MM.1S (cell line): Measurements from ENCODE around the gene ZNF827.

Experiments used
- DNase-seq: peaks from one replicate; pipeline ENCODE4 v3.0.0-alpha.2; 2015
- H2AFZ ChIP-seq: fragments of 300-600 bp; sonication (generic); 2 replicates; pipeline ENCODE4 v1.6.0; 2016; ENCODE audit warnings: antibody characterized with exemption, low read length
- H3F3A ChIP-seq: fragments of 300-600 bp; sonication (generic); 2 replicates; pipeline ENCODE4 v1.6.1; 2016; ENCODE audit warnings: mild to moderate bottlenecking, antibody characterized with exemption, low read length, moderate library complexity, mixed read lengths; ENCODE audit not compliant: insufficient read depth
- H3K27ac ChIP-seq: fragments of 300-600 bp; sonication (generic); 2 replicates; pipeline ENCODE4 v1.5.1; 2016; ENCODE audit warnings: mild to moderate bottlenecking, low read length
- H3K27me3 ChIP-seq: fragments of 300-600 bp; sonication (generic); replicated peaks from 2 replicates; pipeline ENCODE4 v1.6.0; 2016; ENCODE audit warnings: low read length; ENCODE audit not compliant: insufficient read depth
- H3K36me3 ChIP-seq: fragments of 300-600 bp; sonication (generic); replicated peaks from 2 replicates; pipeline ENCODE4 v1.6.1; 2016; ENCODE audit warnings: mild to moderate bottlenecking, low read length, mixed read lengths; ENCODE audit not compliant: insufficient read depth
- H3K4me1 ChIP-seq: fragments of 300-600 bp; sonication (generic); 2 replicates; pipeline ENCODE4 v1.6.1; 2016; ENCODE audit warnings: low read length, mixed read lengths
- H3K4me2 ChIP-seq: fragments of 300-600 bp; sonication (generic); 2 replicates; pipeline ENCODE4 v1.6.0; 2016; ENCODE audit warnings: low read depth, low read length
- H3K4me3 ChIP-seq: fragments of 300-600 bp; sonication (generic); 2 replicates; pipeline ENCODE4 v1.5.1; 2016; ENCODE audit warnings: low read length, mixed read lengths
- H3K79me2 ChIP-seq: fragments of 300-600 bp; sonication (generic); 2 replicates; pipeline ENCODE4 v1.6.1; 2016; ENCODE audit warnings: mixed run types, low read length, mixed read lengths
- H3K9ac ChIP-seq: fragments of 300-600 bp; sonication (generic); 2 replicates; pipeline ENCODE4 v1.6.1; 2016; ENCODE audit warnings: low read length, mixed read lengths
- H3K9me2 ChIP-seq: fragments of 300-600 bp; sonication (generic); replicated peaks from 2 replicates; pipeline ENCODE4 v1.6.1; 2016; ENCODE audit warnings: mild to moderate bottlenecking, low read length, mixed read lengths; ENCODE audit not compliant: insufficient read depth
- H3K9me3 ChIP-seq: fragments of 300-600 bp; sonication (generic); replicated peaks from 2 replicates; pipeline ENCODE4 v1.6.1; 2016; ENCODE audit warnings: mild to moderate bottlenecking, low read length, mixed read lengths; ENCODE audit not compliant: insufficient read depth
- H4K20me1 ChIP-seq: fragments of 300-600 bp; sonication (generic); 2 replicates; pipeline ENCODE4 v1.6.1; 2016; ENCODE audit warnings: mild to moderate bottlenecking, low read length, moderate library complexity, mixed read lengths; ENCODE audit not compliant: insufficient read depth
- EZH2 ChIP-seq: fragments of 300-600 bp; sonication (generic); optimal IDR thresholded peaks from 2 replicates; pipeline ENCODE3; 2017; ENCODE audit warnings: low read depth, mild to moderate bottlenecking, antibody characterized with exemption, low read length, mixed read lengths
- EZH2phosphoT487 ChIP-seq: fragments of 300-600 bp; sonication (generic); IDR thresholded peaks from 2 replicates; pipeline ENCODE4 v1.6.1; 2018; ENCODE audit warnings: antibody characterized with exemption, low read length
- TF ChIP-seq, protein P1 (sequence below): fragments of 300-600 bp; sonication (generic); IDR thresholded peaks from 2 replicates; pipeline ENCODE4 v1.5.1; 2016; ENCODE audit warnings: antibody characterized with exemption, low read length, mixed read lengths

Gene ZNF827

DNA sequence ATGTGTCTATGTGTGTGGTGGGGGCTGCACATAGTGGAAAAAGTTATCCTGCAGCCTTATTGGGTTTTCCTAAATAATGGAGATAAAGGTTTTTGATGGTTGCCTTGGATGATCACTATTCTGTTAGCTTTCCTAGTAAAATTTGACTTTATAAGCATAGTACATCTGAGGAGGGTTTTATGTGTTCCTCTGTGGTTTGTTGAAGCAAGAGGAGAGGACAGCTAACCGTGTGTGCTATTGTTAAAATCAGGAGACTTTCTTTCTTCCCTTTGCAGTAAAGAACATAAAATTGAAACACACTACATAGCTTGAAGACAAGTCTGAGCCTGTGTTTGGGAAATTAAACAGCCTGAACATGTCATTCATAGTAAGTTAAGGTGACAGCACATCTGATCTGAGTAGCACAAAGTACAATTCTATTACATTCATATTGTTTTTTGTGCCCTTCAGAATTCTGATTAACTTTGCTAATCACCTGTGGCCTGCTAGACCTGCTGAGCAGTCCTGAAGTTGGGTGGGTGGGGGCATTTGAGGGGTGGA is 221.9 kb downstream of the ZNF827 start:
- Histone ChIP-seq H3F3A (no peaks in the 10 kb centered on the region), H3K4me2 (no peak overlapping the region), H2AFZ (no peak overlapping the region), H3K4me1 (0 out of 2 replicates have a peak, but pooled peaks cover 3% of the 10 kb centered on the region), H3K79me2 (no peaks in the 10 kb centered on the region), H4K20me1 (no peaks in the 10 kb centered on the region), H3K27ac (no peak overlapping the region), H3K9ac (no peak overlapping the region), H3K36me3 (no peaks in the 10 kb centered on the region), H3K4me3 (no peak overlapping the region), H3K9me3 (no peaks in the 10 kb centered on the region), H3K9me2 (no peaks in the 10 kb centered on the region), H3K27me3 (no peaks in the 10 kb centered on the region)
- TF ChIP-seq EZH2phosphoT487 (no peak), EZH2 (no peak)
- TF ChIP-seq, protein P1, sequence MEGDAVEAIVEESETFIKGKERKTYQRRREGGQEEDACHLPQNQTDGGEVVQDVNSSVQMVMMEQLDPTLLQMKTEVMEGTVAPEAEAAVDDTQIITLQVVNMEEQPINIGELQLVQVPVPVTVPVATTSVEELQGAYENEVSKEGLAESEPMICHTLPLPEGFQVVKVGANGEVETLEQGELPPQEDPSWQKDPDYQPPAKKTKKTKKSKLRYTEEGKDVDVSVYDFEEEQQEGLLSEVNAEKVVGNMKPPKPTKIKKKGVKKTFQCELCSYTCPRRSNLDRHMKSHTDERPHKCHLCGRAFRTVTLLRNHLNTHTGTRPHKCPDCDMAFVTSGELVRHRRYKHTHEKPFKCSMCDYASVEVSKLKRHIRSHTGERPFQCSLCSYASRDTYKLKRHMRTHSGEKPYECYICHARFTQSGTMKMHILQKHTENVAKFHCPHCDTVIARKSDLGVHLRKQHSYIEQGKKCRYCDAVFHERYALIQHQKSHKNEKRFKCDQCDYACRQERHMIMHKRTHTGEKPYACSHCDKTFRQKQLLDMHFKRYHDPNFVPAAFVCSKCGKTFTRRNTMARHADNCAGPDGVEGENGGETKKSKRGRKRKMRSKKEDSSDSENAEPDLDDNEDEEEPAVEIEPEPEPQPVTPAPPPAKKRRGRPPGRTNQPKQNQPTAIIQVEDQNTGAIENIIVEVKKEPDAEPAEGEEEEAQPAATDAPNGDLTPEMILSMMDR, result no peak
- DNase-seq, result no peak

DNA sequence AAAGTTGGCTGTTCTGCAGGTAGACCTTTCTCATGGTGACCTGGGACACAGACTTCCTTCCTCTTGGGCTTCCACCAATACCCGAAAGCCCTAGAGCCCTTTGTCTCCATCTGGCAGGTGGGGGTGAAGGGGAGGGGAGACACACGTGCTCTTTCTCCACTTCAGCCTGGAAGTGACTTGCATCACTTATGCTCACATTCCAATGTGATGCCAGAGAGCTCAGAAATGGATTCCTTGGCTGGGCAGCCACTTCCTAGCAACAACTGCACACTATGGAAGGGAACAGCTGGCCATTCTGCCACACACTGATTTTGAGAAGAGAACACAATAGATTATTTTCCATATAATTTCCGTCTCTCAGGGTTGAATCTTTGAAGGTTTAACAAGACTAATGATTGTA is 222.4 kb downstream of the ZNF827 start:
- H3K27me3 ChIP-seq, result no peaks in the 10 kb centered on the region
- H3K79me2 ChIP-seq, result no peaks in the 10 kb centered on the region
- H3K27ac ChIP-seq, result no peak overlapping the region
- no peak for DNase-seq
- H3K4me3 ChIP-seq, result no peak overlapping the region
- no peaks in the 10 kb centered on the region for H3F3A ChIP-seq
- TF ChIP-seq EZH2phosphoT487 (no peak), EZH2 (no peak)
- TF ChIP-seq, protein P1, result no peak
- H3K4me1 ChIP-seq, result 0 out of 2 replicates have a peak, but pooled peaks cover 3% of the 10 kb centered on the region
- no peak overlapping the region for H2AFZ ChIP-seq
- H3K9me2 ChIP-seq, result no peaks in the 10 kb centered on the region
- no peaks in the 10 kb centered on the region for H3K36me3 ChIP-seq
- H3K4me2 ChIP-seq, result no peak overlapping the region
- H3K9me3 ChIP-seq, result no peaks in the 10 kb centered on the region
- no peaks in the 10 kb centered on the region for H4K20me1 ChIP-seq
- H3K9ac ChIP-seq, result no peak overlapping the region

DNA sequence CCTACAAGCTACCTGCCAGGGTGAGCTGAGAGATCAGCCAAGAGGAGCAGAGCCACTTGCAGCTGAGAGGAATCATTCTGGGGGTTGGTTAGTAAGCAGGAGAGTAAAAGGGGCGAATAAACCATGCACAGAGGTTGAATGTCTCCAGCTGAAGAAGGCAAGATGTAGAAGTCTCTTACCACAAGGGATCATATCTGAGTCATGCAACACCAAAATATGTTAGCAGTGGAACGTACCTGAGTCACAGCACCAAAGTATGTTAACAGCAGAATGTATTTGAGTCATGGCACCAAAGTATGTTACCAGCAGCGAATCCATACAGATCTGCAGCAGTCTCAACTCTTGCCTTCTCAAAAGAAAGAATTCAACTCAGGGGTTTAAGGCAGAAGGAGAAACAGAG is 228.8 kb downstream of the ZNF827 start:
- Histone ChIP-seq H3K4me3 (no peak overlapping the region), H3K27me3 (no peaks in the 10 kb centered on the region), H3K27ac (no peak overlapping the region), H3K36me3 (no peaks in the 10 kb centered on the region), H3K4me1 (peaks cover 12% of the 10 kb centered on the region; the same call in 1 of the 2 replicates), H3F3A (no peaks in the 10 kb centered on the region), H3K9me3 (no peaks in the 10 kb centered on the region), H3K9ac (no peak overlapping the region), H2AFZ (0 out of 2 replicates have a peak overlapping the region, but pooled peaks have one; percentile 9), H4K20me1 (no peaks in the 10 kb centered on the region), H3K4me2 (no peak overlapping the region), H3K79me2 (no peaks in the 10 kb centered on the region), H3K9me2 (no peaks in the 10 kb centered on the region)
- no peak for TF ChIP-seq EZH2
- TF ChIP-seq, protein P1, result no peak
- TF ChIP-seq EZH2phosphoT487, result no peak
- no peak for DNase-seq
